RWPE2 (cell line): ENCODE measurements around the gene TMEM63A.

Experiments used
- ATAC-seq: fragments of 200-7000 bp; cut with Tn5 transposase; 3 replicates; pipeline ENCODE4 v1.9.1; 2021; ENCODE audit warnings: low read depth
- DNase-seq: peaks from one replicate; pipeline ENCODE4 v3.0.0-alpha.2; 2020; ENCODE audit warnings: low spot score
- H3K27ac ChIP-seq: fragments of 450-650 bp; 2 replicates; pipeline ENCODE4 v1.5.1; 2017; ENCODE audit warnings: mild to moderate bottlenecking; ENCODE audit not compliant: poor library complexity, severe bottlenecking
- H3K27me3 ChIP-seq: fragments of 250-450 bp; sonication (Bioruptor Pico); 2 replicates; pipeline ENCODE4 v1.5.1; 2021; ENCODE audit warnings: mild to moderate bottlenecking, moderate library complexity; ENCODE audit not compliant: insufficient read depth, poor library complexity, severe bottlenecking
- H3K36me3 ChIP-seq: fragments of 250-450 bp; sonication (Bioruptor Pico); 2 replicates; pipeline ENCODE4 v1.5.1; 2020; ENCODE audit warnings: low read depth, mild to moderate bottlenecking, moderate library complexity
- H3K4me1 ChIP-seq: fragments of 250-450 bp; sonication (Bioruptor Pico); 2 replicates; pipeline ENCODE4 v1.5.1; 2021; ENCODE audit warnings: mild to moderate bottlenecking, moderate library complexity; ENCODE audit not compliant: insufficient read depth, poor library complexity, severe bottlenecking
- H3K4me3 ChIP-seq: fragments of 250-450 bp; sonication (Bioruptor Pico); 2 replicates; pipeline ENCODE4 v1.5.1; 2021; ENCODE audit warnings: mild to moderate bottlenecking, moderate library complexity; ENCODE audit not compliant: severe bottlenecking
- H3K9me3 ChIP-seq: fragments of 250-450 bp; sonication (Bioruptor Pico); 2 replicates; pipeline ENCODE4 v1.5.1; 2021; ENCODE audit warnings: mild to moderate bottlenecking, moderate library complexity; ENCODE audit not compliant: severe bottlenecking
- TF ChIP-seq, protein P1 (sequence below): fragments of 450-650 bp; IDR thresholded peaks from one replicate; pipeline ENCODE4 v1.5.1; 2017; ENCODE audit warnings: mild to moderate bottlenecking, moderate library complexity; ENCODE audit not compliant: poor library complexity, severe bottlenecking

The TMEM63A gene

DNA sequence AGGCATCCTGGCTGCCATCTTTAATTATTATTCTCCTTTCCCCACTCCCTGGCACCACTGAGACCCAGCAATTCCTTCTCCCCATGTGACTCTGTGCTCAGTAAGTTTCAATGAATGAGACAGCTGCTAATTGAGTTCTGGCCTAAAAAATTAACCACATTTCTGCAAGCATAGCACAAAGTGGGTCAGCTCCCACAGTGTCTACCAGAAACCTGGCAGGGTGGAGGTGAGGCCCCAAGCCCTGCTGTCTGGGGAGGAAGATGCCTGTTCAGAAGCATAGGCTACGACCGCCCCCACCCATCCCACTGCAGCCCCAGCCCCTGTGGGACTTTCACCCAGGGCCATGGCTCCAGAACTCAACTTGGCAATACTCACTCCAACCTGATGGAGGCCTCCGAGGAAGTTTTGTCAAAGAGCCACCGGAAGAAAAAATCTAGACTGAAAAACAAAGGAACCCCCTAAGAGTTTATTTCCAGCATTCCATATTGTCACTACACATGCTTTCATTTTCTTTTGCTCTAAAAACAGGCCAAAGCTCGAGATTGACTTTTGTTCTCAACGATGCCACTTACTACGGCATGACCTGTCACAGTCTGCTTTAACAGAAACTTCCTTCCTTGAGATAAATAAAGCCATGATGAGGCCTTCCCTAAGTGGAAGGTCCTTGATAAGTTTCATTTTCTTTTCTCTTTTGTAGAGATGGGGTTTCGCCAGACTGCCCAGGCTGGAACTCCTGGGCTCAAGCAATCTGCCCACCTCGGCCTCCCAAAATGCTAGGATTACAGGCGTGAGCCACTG lies 26.5 kb downstream of the TMEM63A start:
- H3K4me1 ChIP-seq, result no peaks in the 10 kb centered on the region
- TF ChIP-seq, protein P1, sequence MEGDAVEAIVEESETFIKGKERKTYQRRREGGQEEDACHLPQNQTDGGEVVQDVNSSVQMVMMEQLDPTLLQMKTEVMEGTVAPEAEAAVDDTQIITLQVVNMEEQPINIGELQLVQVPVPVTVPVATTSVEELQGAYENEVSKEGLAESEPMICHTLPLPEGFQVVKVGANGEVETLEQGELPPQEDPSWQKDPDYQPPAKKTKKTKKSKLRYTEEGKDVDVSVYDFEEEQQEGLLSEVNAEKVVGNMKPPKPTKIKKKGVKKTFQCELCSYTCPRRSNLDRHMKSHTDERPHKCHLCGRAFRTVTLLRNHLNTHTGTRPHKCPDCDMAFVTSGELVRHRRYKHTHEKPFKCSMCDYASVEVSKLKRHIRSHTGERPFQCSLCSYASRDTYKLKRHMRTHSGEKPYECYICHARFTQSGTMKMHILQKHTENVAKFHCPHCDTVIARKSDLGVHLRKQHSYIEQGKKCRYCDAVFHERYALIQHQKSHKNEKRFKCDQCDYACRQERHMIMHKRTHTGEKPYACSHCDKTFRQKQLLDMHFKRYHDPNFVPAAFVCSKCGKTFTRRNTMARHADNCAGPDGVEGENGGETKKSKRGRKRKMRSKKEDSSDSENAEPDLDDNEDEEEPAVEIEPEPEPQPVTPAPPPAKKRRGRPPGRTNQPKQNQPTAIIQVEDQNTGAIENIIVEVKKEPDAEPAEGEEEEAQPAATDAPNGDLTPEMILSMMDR, result no peak
- no peak overlapping the region for H3K4me3 ChIP-seq
- H3K36me3 ChIP-seq, result no peaks in the 10 kb centered on the region
- H3K27me3 ChIP-seq, result no peaks in the 10 kb centered on the region
- H3K27ac ChIP-seq, result no peak overlapping the region
- no peak for ATAC-seq
- H3K9me3 ChIP-seq, result no peaks in the 10 kb centered on the region
- no peak for DNase-seq

DNA sequence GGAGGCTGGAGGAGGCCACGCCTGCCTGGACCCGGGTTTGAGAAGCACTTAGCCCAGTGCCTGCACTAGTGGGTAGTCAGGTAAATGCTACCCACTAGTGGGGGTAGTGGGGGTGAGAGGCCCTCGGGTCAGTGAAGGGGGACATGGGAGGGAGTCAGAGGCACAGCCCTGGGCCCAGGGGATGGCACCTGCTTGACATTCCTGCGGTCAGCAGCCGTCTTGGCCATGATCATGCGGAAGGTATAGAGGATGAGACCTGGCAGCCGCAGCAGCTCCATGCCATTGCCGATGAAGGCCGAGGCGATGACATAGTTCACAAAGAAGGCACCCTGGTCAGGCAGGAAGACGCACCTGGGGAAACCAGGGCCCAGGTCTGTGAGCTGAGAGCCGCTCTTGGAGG lies 28.7 kb downstream of the TMEM63A start:
- DNase-seq (no peak), ATAC-seq (no peak)
- H3K27ac ChIP-seq, result no peak overlapping the region
- no peaks in the 10 kb centered on the region for H3K27me3 ChIP-seq
- TF ChIP-seq, protein P1, result no peak
- no peaks in the 10 kb centered on the region for H3K9me3 ChIP-seq
- H3K36me3 ChIP-seq, result no peaks in the 10 kb centered on the region
- no peak overlapping the region for H3K4me3 ChIP-seq
- H3K4me1 ChIP-seq, result no peaks in the 10 kb centered on the region

GRCh38 chr1:225852413-225853124 lies 29.6 kb downstream of the TMEM63A start:
- Histone ChIP-seq H3K9me3 (no peaks in the 10 kb centered on the region), H3K27me3 (no peaks in the 10 kb centered on the region), H3K36me3 (no peaks in the 10 kb centered on the region), H3K4me1 (no peaks in the 10 kb centered on the region), H3K4me3 (no peak overlapping the region), H3K27ac (no peak overlapping the region)
- no peak for ATAC-seq
- DNase-seq, result no peak
- TF ChIP-seq, protein P1, result no peak

DNA sequence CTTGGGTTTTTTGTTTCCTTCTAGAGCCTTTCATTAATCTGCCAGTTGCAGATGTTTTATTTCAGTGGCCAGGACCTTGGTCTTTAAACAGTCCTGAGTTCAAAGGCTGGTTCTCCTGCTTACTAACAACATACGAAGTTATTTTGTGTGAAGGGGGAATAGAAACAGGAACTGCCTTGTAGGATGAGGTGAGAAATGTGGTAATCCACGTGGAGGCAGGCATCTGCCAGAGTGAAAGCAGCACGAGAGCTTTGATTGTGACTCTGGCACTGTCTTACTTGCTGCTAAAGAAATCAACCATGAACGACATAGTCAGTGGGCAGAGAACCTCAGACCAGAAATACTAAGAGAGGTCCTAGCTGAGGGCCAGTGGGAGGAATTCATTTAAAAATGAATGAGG lies 30.4 kb downstream of the TMEM63A start:
- TF ChIP-seq, protein P1, result no peak
- Histone ChIP-seq H3K27me3 (no peaks in the 10 kb centered on the region), H3K36me3 (no peaks in the 10 kb centered on the region), H3K4me1 (no peaks in the 10 kb centered on the region), H3K9me3 (no peaks in the 10 kb centered on the region), H3K4me3 (no peak overlapping the region), H3K27ac (no peak overlapping the region)
- no peak for DNase-seq
- no peak for ATAC-seq

- no peaks in the 10 kb centered on the region for H3K36me3 ChIP-seq
- H3K27me3 ChIP-seq, result no peaks in the 10 kb centered on the region
- TF ChIP-seq, protein P1, result no peak
- no peak overlapping the region for H3K27ac ChIP-seq
- H3K9me3 ChIP-seq, result no peaks in the 10 kb centered on the region
- DNase-seq, result no peak
- no peak for ATAC-seq
- H3K4me3 ChIP-seq, result no peak overlapping the region
- H3K4me1 ChIP-seq, result no peaks in the 10 kb centered on the region
Measured at GRCh38 chr1:225850370-225850769, 31.8 kb downstream of the TMEM63A start.
